Kidney (tissue), 14 donors: ENCODE measurements around the gene SLC12A7. TPM values are rescaled to one million over a fixed set of nuclear protein-coding genes. Genes with fewer than 3 reads are reported as not detected.

Experiments used
- DNase-seq, 5 donors: peaks; one replicate each; pipeline ENCODE4 v3.0.0-alpha.2; 2013 to 2020
- FAIRE-seq: peaks from 2 replicates; lab custom pipeline; 2012; peaks lifted over from hg19 to GRCh38; lab: Jason Lieb, UNC
- H3K27ac ChIP-seq, 2 donors: one replicate each; pipeline ENCODE4 v1.7.0; 2013; ENCODE audit warnings: low read depth in 2 of 2, low read length in 2 of 2, inconsistent platforms in 1 of 2
- H3K27me3 ChIP-seq: one replicate; pipeline ENCODE4 v1.7.1; 2013; ENCODE audit warnings: low read length, inconsistent platforms; ENCODE audit not compliant: control insufficient read depth, insufficient read depth
- H3K36me3 ChIP-seq, 3 donors: one replicate each; pipeline versions ENCODE4 v1.7.0 to v1.7.1; 2013; ENCODE audit warnings: low read length in 3 of 3, control low read depth in 1 of 3, inconsistent platforms in 1 of 3; ENCODE audit not compliant: insufficient read depth in 3 of 3, control insufficient read depth in 2 of 3
- H3K4me1 ChIP-seq, 3 donors: one replicate each; pipeline versions ENCODE4 v1.7.0 to v1.7.1; 2013; ENCODE audit warnings: low read length in 3 of 3, inconsistent platforms in 1 of 3, low read depth in 1 of 3; ENCODE audit not compliant: control insufficient read depth in 2 of 3, insufficient read depth in 2 of 3
- H3K4me3 ChIP-seq, 3 donors: one replicate each; pipeline versions ENCODE4 v1.7.0 to v1.8.1; 2013; ENCODE audit warnings: low read length in 3 of 3, control low read depth in 1 of 3, inconsistent platforms in 1 of 3
- H3K9ac ChIP-seq, 3 donors: one replicate each; pipeline versions ENCODE4 v1.7.0 to v1.7.1; 2013; ENCODE audit warnings: low read length in 3 of 3, control low read depth in 1 of 3, inconsistent platforms in 1 of 3
- H3K9me3 ChIP-seq, 3 donors: one replicate each; pipeline versions ENCODE4 v1.7.0 to v1.7.1; 2013; ENCODE audit warnings: low read length in 3 of 3, control low read depth in 1 of 3, inconsistent platforms in 1 of 3; ENCODE audit not compliant: control insufficient read depth in 2 of 3, insufficient read depth in 1 of 3
- CTCF ChIP-seq: IDR thresholded peaks from 3 replicates; pipeline ENCODE4 v1.5.1; 2012; ENCODE audit warnings: mild to moderate bottlenecking, moderate library complexity, borderline replicate concordance; ENCODE audit not compliant: insufficient read depth; ENCODE audit errors: extremely low read depth
- intact Hi-C: fragments of 100-400 bp; cut with DNase I; formaldehyde crosslinking; loops from one replicate; pipeline ENCODE4 v1.11.1; 2022
- polyA plus RNA-seq: library from polyadenylated mRNA; stranded (reverse); fragments of 350-450 nt; fragmentation: Illumina TruSeq; extraction: RNeasy Lipid Tissue Mini Kit (QIAGEN cat#74804); gene quantifications from one replicate; pipeline ENCODE4 v1.2.3, GENCODE V29; 2014; ENCODE audit warnings: low read depth, low replicate concordance; ENCODE audit not compliant: insufficient read depth
- total RNA-seq: library from RNA; stranded (reverse); fragmentation: NEBNext Ultra II Directional; extraction: Animal tissue kit (Norgen Biotek cat#: 25700); gene quantifications from one replicate; pipeline ENCODE4 v1.2.1, GENCODE V29; 2021
- donor health status: control.
- donor health status: control.
- donor health status: control.
- donor health status: control.
- donor health status: control.
- donor health status: DM: yes; HTN: yes; CAD: no.
- donor health status: Normal renal cell carcinoma (clear cell type).

SLC12A7 gene
- total and polyA plus RNA-seq, 2 donors from 2014 or later, result 28.2 to 92.9 TPM

- Histone ChIP-seq H3K27ac (no peak overlapping the region), H3K9ac (no peak overlapping the region), H3K9me3 (no peaks in the 10 kb centered on the region), H3K4me3 (no peak overlapping the region), H3K4me1 (no peaks in the 10 kb centered on the region), H3K36me3 (no peaks in the 10 kb centered on the region), H3K27me3 (no peaks in the 10 kb centered on the region)
- DNase-seq (no peak), FAIRE-seq (no peak)
- intact Hi-C loops, result no loop called here
- no peak for TF ChIP-seq CTCF
These were observed 79.9 kb downstream of the SLC12A7 start for GRCh38 chr5:1032011-1032410.

- no peak for FAIRE-seq
- H3K36me3 ChIP-seq, result no peaks in the 10 kb centered on the region
- H3K27me3 ChIP-seq, result no peaks in the 10 kb centered on the region
- H3K27ac ChIP-seq, result no peak overlapping the region
- no peaks in the 10 kb centered on the region for H3K9me3 ChIP-seq
- H3K4me1 ChIP-seq, result no peaks in the 10 kb centered on the region
- no peak for TF ChIP-seq CTCF
- peak in 1 of 5 donors; percentile 46 for DNase-seq
- H3K4me3 ChIP-seq, result no peak overlapping the region
- no peak overlapping the region for H3K9ac ChIP-seq
- intact Hi-C loops, result no loop called here
These were observed 80.4 kb downstream of the SLC12A7 start for GRCh38 chr5:1031306-1031959.

- TF ChIP-seq CTCF, result no peak
- H3K4me1 ChIP-seq, result no peaks in the 10 kb centered on the region
- H3K27me3 ChIP-seq, result no peaks in the 10 kb centered on the region
- H3K4me3 ChIP-seq, result no peak overlapping the region
- FAIRE-seq (no peak), DNase-seq (peak in 1 of 5 donors; percentile 76)
- H3K27ac ChIP-seq, result no peak overlapping the region
- intact Hi-C loops, result no loop called here
- H3K36me3 ChIP-seq, result no peaks in the 10 kb centered on the region
- H3K9me3 ChIP-seq, result no peaks in the 10 kb centered on the region
- no peak overlapping the region for H3K9ac ChIP-seq
These were observed 81.0 kb downstream of the SLC12A7 start for GRCh38 chr5:1030801-1031271.
